Femur (tissue), 1 donor: ENCODE results near the gene ACBD3.
A peak's percentile ranks its signal among the peaks of the same experiment; 100 is the strongest.

Source experiments
- DNase-seq: peaks from one replicate; pipeline ENCODE4 v3.0.0-alpha.2; 2017

ACBD3 gene

DNA sequence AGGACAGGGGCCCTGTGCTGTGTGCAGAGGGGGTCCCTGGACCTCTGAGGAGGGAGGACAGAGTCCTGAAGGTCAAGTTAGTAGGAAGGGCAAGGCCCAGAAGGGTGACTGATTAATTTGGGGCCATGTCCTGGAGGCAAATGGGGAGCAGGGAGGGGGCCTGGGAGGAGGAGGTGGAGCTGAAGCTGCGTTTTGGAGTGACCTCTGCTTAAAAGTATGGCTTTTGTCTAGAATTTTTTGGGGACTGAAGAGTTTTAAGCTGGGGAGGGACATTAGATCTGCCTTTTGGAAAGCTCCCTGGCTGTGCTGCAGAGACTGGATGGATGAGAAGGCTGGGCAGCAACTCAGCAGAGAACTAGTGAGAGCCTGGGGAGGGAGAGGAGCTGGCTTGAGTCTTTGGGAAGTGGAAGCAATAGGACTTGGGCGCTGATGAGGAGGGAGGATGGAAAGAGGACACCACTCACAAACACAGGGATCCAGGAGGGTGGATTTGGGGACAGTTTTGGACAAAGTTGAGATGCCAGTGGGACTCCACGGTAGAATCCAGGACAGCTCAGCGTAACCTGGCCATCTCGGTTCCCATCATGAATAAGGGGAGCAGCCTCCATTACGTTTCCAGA lies 52.9 kb downstream of the ACBD3 start:
- no peak for DNase-seq

DNA sequence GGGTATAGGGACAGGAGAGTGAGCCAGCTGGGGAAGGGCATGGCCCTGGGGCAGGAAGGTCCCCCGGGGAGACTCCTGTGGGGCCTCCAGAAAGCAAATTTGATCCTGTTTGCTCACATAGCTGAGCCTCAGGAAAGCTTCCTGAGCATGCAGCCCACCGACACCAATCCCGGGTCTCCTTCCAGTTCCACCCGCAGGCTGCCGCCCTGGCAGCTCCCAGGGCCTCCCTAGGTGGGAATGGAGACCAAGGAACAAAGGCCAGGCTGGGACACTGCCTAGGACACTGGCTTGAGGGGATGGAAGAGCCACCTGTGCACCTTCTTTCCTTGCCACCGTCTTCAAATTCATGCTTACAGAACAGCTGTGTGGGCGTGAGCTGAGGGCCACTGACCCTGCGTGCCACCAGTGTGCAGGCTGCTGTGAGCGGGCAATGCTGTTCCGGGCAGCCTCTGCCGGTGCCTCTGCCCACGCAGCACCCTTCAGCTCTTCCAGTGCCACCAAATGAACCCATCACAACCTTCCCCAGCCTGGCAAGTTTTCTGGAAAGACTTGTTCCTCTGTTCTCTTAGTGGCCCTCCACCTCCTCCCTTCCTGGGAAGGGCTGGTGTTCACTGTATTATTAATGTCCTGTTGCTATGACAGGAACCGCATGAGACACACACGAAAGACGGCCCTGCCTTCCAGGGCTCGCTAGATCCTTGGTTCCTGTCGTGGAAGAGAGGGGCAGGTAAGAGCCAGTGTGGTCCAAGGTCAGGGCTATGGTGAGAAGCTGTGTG lies 53.6 kb downstream of the ACBD3 start:
- peak; percentile 13 for DNase-seq

DNA sequence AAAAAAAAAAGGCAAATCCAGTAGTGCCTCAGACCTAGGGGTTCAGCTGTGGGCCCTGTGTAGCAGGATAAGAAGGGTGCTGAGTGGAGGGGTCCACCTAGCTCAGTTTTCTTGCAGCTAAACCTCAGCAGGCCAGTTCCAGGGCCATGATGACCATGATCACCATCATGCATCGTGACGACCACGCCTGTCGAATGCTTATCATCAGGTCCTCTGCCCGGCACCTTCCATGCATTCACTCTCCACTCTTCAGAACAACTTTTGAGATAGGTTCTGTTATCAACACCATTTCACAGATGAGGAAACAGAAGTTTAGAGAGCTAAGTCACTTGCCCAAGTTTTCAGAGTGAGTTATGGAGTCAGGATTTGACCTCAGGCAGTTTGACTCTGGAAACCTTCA lies 54.9 kb downstream of the ACBD3 start:
- no peak for DNase-seq

DNA sequence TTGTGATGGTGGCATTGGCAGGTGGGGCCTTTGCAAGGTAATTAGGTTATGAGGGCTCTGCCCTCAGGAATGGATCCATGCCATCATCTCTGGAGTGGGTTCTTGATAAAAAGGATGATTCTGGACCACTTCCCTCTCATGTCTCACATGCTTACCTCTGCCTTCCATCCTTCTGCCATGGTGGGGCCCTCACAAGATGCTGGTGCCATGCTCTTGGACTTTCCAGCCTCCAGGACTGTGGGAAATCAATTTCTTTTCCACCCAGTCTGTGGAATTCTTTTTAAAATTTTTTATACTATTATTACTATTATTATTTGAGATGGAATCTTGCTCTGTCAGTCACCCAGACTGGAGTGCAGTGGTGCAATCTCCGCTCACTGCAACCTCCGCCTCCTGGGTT lies 57.3 kb downstream of the ACBD3 start:
- no peak for DNase-seq

DNA sequence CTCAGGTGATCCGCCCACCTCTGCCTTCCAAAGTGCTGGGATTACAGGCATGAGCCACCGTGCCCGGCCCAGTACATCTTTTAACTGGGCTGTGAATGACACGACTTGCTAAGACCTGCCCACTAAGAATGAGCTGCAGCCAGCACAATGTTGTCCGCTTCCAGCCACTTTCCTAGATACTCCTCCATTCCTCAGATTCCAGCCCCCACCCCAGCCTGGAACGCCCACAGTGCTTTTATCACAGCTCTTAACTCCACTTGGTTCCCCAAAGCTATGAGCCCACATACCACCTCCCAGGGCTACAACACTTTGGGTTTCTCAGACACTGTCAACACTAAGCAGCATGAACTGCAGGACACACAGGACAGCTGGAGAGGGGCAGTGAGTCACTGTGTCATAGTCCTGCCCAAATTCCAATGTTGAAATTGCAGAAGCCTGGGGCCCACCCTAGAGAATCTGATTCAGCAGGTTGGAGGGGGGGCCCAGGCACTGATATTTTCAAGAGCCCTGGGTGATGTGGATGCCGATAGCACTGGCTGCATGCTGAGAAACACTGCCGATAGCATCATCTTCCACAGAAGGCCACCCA lies 58.0 kb downstream of the ACBD3 start:
- no peak for DNase-seq

DNA sequence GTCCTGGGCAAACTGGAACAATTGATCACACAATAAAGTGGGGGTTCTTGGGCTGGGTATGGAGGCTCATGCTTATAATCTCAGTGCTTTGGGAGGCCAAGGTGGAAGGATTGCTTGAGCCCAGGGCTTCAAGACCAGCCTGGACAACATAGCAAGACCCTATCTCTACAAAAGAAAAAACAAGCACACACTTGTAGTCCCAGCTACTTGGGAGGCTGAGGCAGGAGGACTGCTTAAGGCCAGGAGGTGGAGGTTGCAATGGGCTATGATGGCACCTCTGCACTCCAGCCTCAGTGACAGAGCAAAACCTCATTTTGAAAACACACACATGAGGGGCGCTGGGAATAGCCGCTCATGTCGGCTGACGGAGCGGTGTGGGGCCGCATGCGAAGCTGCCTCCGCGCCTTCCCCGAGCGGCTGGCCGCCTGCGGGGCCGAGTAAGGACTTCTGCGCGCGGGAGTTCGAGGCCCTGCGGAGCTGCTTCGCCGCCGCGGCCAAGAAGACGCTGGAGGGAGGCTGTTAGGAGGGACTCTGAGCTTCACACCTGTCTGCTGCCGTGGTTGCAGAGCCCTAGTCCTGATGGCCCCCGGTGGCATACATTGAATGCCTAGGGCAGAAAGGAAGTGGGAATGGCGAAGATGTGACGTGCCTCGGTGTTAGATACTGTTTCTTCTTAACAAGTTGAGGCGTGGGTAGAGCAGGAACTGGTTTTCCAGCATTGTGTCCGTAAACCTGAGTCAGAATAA lies 59.5 kb downstream of the ACBD3 start:
- DNase-seq, result peak; percentile 5

DNA sequence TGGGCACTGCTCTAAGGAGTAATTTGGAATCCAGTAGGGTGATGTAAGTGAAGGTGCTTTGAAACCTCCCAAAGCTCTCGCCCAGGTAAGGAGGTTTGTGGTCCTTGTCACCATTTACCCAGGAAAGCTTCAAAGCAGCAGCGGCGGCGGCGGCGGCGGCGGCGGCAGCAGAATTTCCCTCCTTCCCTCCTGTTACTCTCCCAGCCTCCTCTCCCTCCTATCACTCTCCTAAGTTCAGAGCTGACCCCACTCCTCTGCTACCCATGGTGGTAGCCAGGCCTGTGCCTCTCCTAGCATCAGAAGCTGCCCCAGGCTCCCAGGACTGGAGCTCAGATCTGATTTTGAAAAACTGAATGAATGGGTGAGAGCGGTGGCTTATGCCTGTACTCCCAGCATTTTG lies 60.7 kb downstream of the ACBD3 start:
- DNase-seq, result peak; percentile 7

DNA sequence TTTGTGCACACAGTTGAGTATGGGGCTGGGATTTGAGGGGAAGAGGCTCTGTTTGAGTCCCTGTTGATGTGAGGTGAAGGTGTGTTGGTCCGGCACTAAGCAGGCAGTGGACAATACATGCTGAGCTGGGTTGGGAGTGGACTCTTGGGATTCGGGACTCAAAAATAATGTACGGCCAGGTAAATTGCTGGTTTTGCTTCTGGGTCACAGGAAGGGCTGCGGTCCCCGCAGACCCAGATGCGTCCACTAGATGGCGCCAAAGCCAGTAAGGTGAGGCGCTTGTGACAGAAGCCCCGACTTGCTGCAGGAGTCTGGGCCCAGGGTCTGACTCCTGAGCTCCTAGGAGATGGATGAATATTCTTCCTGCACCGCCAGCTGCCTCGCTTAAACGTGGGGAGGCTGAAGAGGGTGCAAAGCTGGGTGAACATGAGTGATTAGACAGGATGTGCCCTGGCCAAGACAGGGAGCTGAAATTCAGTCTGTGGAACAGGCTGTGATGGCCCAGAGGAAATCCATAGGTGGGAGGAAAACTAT lies 61.4 kb downstream of the ACBD3 start:
- DNase-seq, result peak; percentile 90

DNA sequence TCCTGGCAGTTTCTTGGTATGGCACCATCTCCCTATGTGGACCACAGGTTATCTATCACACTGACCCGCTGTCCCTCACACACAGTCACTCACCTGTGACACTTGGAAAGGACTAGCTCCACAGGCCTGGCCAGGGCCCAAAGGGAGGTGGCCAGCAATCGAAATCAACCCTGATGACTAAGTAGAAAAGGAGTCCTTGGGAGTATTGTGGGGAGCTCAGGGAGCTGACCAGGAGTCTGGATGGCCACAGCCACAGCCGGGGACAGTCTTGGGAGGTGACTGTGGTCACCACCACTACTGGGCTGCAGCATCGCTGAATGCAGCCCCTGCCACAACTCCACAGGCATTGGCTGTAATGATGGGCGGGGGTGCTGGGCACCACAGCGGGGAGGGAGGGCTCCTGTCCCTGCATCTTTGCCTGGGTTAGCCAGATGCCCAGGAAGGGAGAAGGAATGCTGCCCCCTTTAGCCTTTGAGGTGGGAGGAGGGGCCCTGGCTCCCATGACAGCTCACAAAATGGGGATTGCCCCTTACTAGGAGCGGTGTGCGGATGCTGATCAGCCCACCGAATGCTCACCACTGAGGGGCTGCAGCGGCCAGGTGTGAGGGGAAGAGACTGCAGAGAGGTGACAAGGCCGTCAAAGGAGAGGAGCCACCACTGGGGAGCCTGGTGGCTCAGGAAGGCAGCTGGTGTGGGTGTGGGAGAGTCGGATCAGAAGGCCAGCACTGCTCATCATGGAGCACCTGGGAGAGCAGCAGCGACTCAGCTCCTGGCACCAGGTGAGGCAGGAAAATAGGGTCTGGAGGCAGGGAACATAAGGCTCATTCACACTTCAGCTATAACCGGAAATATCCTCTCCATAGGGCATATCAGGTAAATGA lies 62.7 kb downstream of the ACBD3 start:
- DNase-seq, result peak; percentile 29

DNA sequence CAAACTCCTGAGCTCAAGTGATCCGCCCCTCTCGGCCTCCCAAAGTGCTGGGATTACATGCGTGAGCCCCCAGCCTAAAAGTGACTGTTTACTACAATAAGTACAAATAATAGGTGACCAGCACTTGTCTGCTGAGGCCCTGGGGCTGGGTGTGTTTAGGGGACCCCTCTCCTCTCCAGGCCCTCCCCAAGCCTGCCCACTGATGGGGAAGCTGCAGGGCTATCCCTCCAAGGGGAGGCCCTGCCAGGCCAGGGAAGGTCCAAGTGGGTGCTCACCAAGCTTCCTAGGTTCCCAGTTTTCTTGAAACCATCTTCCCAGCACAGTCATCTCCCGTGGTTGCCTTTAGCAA lies 63.4 kb downstream of the ACBD3 start:
- no peak for DNase-seq

DNA sequence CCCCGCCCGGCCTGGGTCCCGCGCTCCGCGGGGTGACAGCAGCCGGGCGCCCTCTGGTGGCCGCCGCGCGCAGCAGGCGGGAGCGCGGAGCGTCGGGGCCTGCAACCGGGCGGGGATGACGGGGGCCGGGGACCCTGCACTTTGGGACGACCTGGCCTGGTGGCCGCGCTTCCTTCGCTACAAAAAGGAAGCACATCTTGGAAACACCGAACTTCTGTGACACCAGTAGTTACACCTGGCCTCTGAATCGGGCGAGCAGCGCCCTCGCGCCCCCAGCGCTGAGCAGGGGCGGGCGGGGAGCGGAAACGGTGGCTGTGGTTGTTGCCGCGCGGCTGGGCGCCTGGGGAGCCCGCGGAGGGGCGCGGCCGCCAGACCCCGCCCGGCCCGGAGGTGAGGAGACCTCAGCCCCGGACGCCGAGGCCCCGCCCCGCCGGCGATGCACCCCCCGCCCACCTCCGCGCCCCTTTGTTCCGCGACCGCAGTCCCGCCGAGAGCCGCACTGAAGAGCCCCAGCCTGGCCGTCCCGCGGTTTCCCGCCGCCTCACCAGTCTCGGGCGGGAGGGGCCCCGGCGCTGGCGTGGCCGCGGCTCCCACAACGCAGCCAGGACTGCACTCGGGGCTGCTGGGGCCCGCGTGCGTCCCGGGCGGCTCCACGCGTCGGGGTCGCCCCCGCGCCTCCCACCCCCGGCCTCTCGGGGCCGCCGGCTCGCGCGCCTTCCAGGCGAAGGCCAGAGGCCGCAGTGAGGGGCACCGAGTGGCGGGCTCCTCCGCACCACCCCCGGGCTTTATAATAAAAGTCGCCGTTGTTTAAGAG lies 64.7 kb downstream of the ACBD3 start:
- peak; percentile 75 for DNase-seq

DNA sequence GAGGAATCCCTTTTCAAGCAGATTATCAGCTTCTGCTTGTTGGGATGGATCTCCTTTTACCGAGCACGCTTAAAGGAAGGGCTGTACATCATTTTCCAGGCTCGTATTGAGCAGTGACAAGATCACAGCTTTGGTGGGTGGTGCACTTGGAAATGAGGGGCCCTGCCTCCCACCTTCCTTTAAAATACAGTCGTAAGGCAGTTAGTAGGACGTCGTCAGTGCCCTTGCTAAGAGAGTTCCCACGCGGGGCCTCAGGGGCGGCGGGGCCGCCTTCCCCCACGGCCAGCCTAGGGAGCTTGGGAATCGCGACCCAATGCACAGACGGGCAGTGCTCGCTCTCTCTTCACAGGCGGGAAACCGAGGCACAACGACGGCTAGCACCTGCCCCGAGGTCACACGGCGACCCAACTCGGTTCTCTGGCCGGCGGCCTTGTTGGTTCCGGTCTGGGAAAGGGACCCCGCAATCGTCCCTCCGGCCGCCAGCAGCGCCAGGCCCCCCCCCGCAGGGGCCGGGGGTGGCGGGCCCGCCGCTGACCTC lies 65.4 kb downstream of the ACBD3 start:
- DNase-seq, result no peak

DNA sequence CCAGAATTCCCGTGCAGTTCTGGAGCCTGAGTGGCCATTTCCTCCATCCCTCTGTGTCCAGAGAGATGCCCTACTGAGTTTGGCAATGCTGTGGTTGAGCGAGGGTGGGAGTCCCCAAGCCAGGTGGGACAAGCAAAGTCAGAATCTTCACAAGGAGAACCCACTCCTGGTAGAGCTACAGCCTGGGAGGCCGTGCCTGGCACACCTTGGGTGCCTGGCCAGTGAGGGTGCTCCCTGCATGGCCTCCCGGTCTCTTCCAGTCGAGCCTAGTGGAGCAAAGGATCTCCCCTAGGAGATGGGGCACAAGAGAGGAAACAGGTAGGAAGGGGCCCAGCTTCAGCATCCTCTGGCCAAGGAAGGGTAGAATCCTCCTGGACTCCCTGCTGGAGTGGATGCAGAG lies 66.1 kb downstream of the ACBD3 start:
- DNase-seq, result no peak

DNA sequence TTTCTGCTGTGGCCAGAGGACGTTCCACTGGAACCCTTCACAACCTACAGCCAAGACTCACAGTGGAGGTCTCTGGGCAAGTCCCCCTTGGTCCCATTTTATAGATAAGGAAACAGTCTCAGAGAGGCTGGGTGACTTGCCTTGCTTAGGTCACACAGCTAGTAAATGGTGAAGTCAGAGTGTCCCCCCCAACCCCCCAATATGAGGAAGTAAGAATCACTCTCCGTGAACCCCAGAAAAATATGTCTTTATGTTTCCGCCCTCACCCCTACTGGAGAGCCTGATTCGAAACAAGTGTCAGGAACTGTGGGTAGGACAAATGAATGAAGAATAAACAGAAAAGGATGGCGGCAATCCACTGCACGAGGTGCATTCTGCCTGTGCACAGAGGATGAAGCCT lies 67.4 kb downstream of the ACBD3 start:
- no peak for DNase-seq

DNA sequence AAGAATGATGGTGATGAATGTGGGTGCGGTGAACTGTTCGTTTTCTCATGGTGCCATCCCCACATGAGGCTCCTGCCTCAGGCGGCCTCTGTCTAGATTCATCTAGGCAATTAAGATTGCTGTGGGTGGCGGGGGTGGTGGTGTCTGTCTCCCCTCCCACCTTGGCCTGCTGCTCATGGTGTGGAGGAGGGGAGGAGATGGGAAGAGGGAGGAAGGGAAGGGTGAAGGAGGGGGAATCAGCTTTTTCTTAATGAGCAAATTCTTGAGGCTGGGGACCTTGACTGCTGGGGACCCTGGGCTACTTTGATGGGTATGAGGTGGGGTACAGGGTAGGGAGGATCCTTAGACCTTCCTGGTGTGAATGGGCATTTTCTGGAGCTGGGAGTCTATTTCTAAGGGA lies 68.2 kb downstream of the ACBD3 start:
- no peak for DNase-seq

DNA sequence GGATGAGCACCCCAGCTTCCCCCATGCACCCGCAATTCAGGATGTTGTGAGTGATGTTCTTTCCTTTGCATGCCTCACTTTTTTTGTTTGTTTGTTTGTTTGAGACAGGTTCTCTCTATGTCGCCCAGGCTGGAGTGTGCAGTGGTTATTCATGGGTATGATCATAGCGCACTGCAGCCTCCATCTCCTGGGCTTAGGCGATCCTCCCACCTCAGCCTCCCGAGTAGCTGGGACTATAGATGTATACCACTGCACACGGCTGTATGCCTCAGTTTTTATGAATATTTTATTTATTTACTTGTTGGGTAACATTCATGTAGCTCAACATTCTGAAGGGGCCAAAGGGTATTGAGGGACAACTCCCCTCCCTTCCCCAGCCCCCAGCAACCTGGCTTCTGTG lies 69.2 kb downstream of the ACBD3 start:
- no peak for DNase-seq

DNA sequence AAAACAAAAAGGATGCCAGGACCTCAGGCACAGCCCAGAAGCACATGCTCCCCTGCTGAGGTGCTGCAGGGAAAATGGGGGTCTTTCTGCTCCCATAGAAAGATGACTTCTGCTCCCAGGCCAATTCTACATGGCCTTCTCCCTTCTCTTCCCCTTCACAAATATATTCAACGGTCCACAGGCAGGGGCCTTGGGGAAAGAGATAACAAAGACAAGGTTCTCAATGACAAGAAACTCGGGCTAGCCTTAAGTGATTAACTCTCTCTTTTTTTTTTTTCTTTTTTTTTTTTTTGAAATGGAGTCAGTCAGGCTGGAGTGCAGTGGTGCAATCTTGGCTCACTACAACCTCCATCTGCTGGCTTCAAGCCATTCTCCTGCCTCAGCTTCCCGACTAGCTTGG lies 69.9 kb downstream of the ACBD3 start:
- no peak for DNase-seq

DNA sequence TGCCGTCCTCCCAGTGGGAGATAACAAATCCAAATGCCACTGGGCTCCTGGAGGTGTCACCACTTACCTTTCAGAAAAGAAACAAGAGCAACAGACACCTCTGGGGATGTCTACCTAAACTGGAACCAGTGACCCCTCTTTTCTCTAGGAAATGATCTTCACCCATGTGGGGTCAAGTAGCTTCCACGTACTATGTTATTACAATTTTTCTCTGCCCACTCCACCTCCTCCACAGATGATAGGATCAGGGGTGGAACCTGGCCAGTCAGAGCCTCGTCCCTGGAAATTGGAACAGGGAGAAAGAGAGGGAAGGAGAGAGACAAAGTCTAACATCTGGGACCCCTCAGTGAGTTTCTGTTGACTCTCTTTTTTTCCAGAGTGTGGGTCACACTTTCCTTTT lies 73.9 kb downstream of the ACBD3 start:
- DNase-seq, result no peak

DNA sequence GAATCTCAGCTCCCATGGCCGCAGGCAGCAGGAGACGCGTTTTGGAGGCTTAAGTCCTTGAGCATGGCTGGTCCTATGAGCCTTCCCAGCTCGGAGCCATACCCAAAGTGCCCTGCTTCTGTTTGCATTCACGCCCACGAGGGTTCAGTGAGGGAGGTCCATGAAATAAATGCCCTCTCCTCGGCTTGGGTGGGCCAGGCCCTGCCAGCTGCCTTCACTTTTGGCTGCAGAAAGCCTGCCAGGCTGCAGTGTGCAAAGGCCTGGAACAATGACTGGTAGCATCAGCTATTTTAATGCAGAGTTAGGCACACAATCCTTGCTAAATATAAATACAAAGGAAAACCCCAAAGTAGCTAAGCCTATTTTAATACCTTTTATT lies 74.7 kb downstream of the ACBD3 start:
- DNase-seq, result peak; percentile 60

DNA sequence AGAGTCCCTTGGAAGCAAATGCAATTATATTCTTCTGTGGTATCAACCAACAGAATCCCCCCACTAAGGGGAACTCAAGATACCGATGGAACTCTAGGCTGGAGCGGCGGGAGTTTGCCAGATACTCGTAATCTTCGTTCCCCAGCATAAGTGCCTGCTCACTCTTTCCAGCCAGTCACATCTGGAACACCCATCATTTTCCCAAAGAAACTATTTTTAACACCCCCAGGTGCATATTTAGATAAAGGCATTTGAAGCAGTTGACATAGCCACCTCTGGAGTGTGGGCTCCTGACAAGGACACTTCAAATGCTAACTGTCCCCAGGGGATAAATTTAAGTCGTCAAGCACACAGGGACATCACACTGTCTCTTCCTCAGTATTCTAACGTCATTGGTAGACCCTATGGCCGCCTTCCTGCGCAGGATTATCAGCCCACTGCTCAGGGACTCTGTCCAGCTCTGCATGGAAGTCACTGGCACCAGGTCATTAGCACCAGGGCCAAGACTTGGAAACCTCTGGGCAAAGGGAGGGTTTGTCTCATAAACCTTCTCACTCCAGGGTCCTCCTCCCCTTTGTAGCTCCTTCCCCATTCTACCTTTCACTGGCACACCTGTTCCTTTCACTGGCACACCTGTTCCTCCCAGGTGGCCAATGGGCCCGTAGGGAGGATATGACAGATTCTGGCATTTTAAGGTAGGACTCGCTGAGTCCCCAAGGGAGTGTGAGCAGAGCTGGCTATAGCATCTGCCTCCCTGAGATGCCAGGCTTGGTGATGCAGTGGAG lies 75.3 kb downstream of the ACBD3 start:
- no peak for DNase-seq
